ENCODE results near the gene MMP19. TPM values are rescaled to one million over a fixed set of nuclear protein-coding genes. Genes with fewer than 3 reads are reported as not detected.

The MMP19 gene
- total RNA-seq, 3 donors from 2014 or later (not counting 1 experiment from before 2014, with no cell fraction given) = 0.45 to 0.88 TPM; not detected in 1

- Mint-ChIP-seq H3K27me3 (ENCODE audit: low read depth in 2 of 2) (peaks cover 12 to 16% of the 10 kb centered on the region in 2 donors), H3K36me3 (no peaks in the 10 kb centered on the region), H3K27ac (no peak overlapping the region), H3K9me3 (no peaks in the 10 kb centered on the region), H3K4me3 (no peak overlapping the region), H3K4me1 (no peaks in the 10 kb centered on the region)
- no peak overlapping the region for H3K27ac ChIP-seq (ENCODE audit: low read length)
- H3K4me1 ChIP-seq (ENCODE audit: control insufficient read depth, insufficient read depth, low read length) = no peaks in the 10 kb centered on the region
- 92% methylated on average over 3 of the region's 5 CpGs for WGBS (ENCODE audit: insufficient coverage)
- DNase-seq = no peak
- intact Hi-C loops (cut with micrococcal nuclease) = no loop called here
- no peak for TF ChIP-seq CTCF (IDR thresholded peaks at IDR 0.05)
- no peaks in the 10 kb centered on the region for H3K9me3 ChIP-seq (ENCODE audit: control insufficient read depth, insufficient read depth, low read length)
- H3K27me3 ChIP-seq (ENCODE audit: control insufficient read depth, insufficient read depth, low read length) = no peaks in the 10 kb centered on the region
- ATAC-seq = no peak
- no peak overlapping the region for H3K4me3 ChIP-seq (ENCODE audit: low read length)
- H3K36me3 ChIP-seq (ENCODE audit: control insufficient read depth, insufficient read depth, low read length) = no peaks in the 10 kb centered on the region
These were observed 2.6 kb upstream of the MMP19 start for GRCh38 chr12:55845361-55845760.

- intact Hi-C loops (cut with micrococcal nuclease) = no loop called here
- Histone ChIP-seq H3K9me3 (ENCODE audit: control insufficient read depth, insufficient read depth, low read length) (no peaks in the 10 kb centered on the region), H3K27me3 (ENCODE audit: control insufficient read depth, insufficient read depth, low read length) (no peaks in the 10 kb centered on the region), H3K4me1 (ENCODE audit: control insufficient read depth, insufficient read depth, low read length) (no peaks in the 10 kb centered on the region), H3K27ac (ENCODE audit: low read length) (no peak overlapping the region), H3K4me3 (ENCODE audit: low read length) (no peak overlapping the region), H3K36me3 (ENCODE audit: control insufficient read depth, insufficient read depth, low read length) (no peaks in the 10 kb centered on the region)
- no peaks in the 10 kb centered on the region for H3K36me3 Mint-ChIP-seq
- ATAC-seq (no peak), DNase-seq (no peak)
- H3K9me3 Mint-ChIP-seq = no peaks in the 10 kb centered on the region
- TF ChIP-seq CTCF (IDR thresholded peaks at IDR 0.05) = no peak
- H3K27me3 Mint-ChIP-seq (ENCODE audit: low read depth in 2 of 2) = peaks cover 9 to 12% of the 10 kb centered on the region in 2 donors
- no peaks in the 10 kb centered on the region for H3K4me1 Mint-ChIP-seq
- 100% methylated on average over 1 of the region's 4 CpGs for WGBS (ENCODE audit: insufficient coverage)
- no peak overlapping the region for H3K27ac Mint-ChIP-seq
- H3K4me3 Mint-ChIP-seq = no peak overlapping the region
These were observed 2.2 kb upstream of the MMP19 start for GRCh38 chr12:55844961-55845360.

GRCh38 chr12:55843431-55843830 lies 695 bp upstream of the MMP19 start:
- H3K4me3 ChIP-seq (ENCODE audit: low read length) = no peak overlapping the region
- no peaks in the 10 kb centered on the region for H3K36me3 ChIP-seq (ENCODE audit: control insufficient read depth, insufficient read depth, low read length)
- no peaks in the 10 kb centered on the region for H3K9me3 ChIP-seq (ENCODE audit: control insufficient read depth, insufficient read depth, low read length)
- no peak overlapping the region for H3K27ac Mint-ChIP-seq
- H3K27ac ChIP-seq (ENCODE audit: low read length) = no peak overlapping the region
- no peak overlapping the region for H3K4me3 Mint-ChIP-seq
- no peaks in the 10 kb centered on the region for H3K4me1 ChIP-seq (ENCODE audit: control insufficient read depth, insufficient read depth, low read length)
- H3K9me3 Mint-ChIP-seq = no peaks in the 10 kb centered on the region
- H3K36me3 Mint-ChIP-seq = no peaks in the 10 kb centered on the region
- no peaks in the 10 kb centered on the region for H3K4me1 Mint-ChIP-seq
- H3K27me3 Mint-ChIP-seq (ENCODE audit: low read depth in 2 of 2) = peaks cover 3 to 6% of the 10 kb centered on the region in 2 donors
- ATAC-seq (no peak), DNase-seq (no peak)
- intact Hi-C loops (cut with micrococcal nuclease) = no loop called here
- no peak for TF ChIP-seq CTCF (IDR thresholded peaks at IDR 0.05)
- WGBS (ENCODE audit: insufficient coverage) = 92% methylated on average over 4 of the region's 4 CpGs
- no peaks in the 10 kb centered on the region for H3K27me3 ChIP-seq (ENCODE audit: control insufficient read depth, insufficient read depth, low read length)

- Mint-ChIP-seq H3K27ac (no peak overlapping the region), H3K9me3 (no peaks in the 10 kb centered on the region), H3K36me3 (no peaks in the 10 kb centered on the region), H3K4me3 (no peak overlapping the region), H3K4me1 (peaks cover 0 to 4% of the 10 kb centered on the region in 2 donors), H3K27me3 (ENCODE audit: low read depth in 2 of 2) (peaks cover 0 to 3% of the 10 kb centered on the region in 2 donors)
- Histone ChIP-seq H3K27ac (ENCODE audit: low read length) (no peak overlapping the region), H3K4me1 (ENCODE audit: control insufficient read depth, insufficient read depth, low read length) (no peaks in the 10 kb centered on the region), H3K36me3 (ENCODE audit: control insufficient read depth, insufficient read depth, low read length) (no peaks in the 10 kb centered on the region), H3K27me3 (ENCODE audit: control insufficient read depth, insufficient read depth, low read length) (no peaks in the 10 kb centered on the region), H3K4me3 (ENCODE audit: low read length) (no peak overlapping the region), H3K9me3 (ENCODE audit: control insufficient read depth, insufficient read depth, low read length) (no peaks in the 10 kb centered on the region)
- intact Hi-C loops (cut with micrococcal nuclease) = no loop called here
- ATAC-seq (no peak), DNase-seq (no peak)
- TF ChIP-seq CTCF (IDR thresholded peaks at IDR 0.05) = no peak
- 94% methylated on average over 10 of the region's 11 CpGs for WGBS (ENCODE audit: insufficient coverage)
These were observed 2.0 kb downstream of the MMP19 start for GRCh38 chr12:55840581-55841351.

Data from natural killer cell (primary cell).